Fibroblast of pulmonary artery (primary cell): ENCODE data around the gene LST1.

ENCODE experiments used
- DNase-seq: peaks from one replicate; pipeline ENCODE4 v3.0.0-alpha.2; 2010; ENCODE audit warnings: low read depth
- H3K4me3 ChIP-seq: replicated peaks from 2 replicates; pipeline ENCODE4 v1.5.1; 2011; ENCODE audit warnings: low read depth, mild to moderate bottlenecking, control low read depth, low read length, moderate library complexity
- TF ChIP-seq, protein P1 (sequence below): IDR thresholded peaks from 2 replicates; pipeline ENCODE4 v1.5.1; 2011; ENCODE audit warnings: mild to moderate bottlenecking, control low read depth, low read length, inconsistent platforms; ENCODE audit errors: missing control alignments

The LST1 gene

DNA sequence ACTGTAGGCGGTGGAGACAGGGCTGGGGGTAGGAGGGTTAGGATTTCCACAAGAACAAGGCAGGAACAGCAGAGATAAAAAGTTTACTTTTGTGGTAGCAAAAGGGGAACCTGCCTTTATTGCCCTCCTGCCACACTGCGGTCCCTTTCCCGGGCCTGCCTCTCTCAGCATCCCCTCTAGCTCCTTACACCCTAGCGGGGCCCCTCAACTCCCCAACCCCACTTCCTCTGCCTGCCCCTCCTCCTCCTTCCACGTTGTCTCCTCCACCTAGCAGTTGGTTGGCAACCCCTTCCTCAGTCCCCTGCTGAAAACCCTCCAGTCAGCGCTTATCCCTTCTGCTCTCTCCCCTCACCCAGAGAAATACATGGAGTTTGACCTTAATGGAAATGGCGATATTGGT lies 29.7 kb downstream of the LST1 start:
- no peak for DNase-seq
- no peak overlapping the region for H3K4me3 ChIP-seq
- TF ChIP-seq, protein P1, sequence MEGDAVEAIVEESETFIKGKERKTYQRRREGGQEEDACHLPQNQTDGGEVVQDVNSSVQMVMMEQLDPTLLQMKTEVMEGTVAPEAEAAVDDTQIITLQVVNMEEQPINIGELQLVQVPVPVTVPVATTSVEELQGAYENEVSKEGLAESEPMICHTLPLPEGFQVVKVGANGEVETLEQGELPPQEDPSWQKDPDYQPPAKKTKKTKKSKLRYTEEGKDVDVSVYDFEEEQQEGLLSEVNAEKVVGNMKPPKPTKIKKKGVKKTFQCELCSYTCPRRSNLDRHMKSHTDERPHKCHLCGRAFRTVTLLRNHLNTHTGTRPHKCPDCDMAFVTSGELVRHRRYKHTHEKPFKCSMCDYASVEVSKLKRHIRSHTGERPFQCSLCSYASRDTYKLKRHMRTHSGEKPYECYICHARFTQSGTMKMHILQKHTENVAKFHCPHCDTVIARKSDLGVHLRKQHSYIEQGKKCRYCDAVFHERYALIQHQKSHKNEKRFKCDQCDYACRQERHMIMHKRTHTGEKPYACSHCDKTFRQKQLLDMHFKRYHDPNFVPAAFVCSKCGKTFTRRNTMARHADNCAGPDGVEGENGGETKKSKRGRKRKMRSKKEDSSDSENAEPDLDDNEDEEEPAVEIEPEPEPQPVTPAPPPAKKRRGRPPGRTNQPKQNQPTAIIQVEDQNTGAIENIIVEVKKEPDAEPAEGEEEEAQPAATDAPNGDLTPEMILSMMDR = no peak

DNA sequence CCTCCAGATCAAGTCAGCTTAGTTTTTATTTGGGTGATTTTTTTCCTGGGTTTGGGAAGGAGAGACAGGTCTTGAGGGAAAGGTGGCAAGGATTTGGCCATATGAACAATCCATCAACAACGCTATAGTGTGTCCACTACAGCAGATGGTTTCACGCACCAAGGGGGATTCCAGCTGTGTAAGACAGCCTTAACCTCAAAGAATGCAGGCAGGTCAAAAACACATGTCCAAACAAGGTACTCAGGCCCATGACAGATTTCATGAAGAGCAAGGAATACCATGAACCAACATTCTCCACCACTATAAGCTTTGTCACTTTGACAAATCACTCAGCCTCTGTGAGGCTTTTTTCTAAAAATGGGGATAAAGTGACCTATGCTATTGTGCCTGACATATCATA lies 30.9 kb downstream of the LST1 start:
- no peak for DNase-seq
- H3K4me3 ChIP-seq = no peak overlapping the region
- TF ChIP-seq, protein P1 = no peak

DNA sequence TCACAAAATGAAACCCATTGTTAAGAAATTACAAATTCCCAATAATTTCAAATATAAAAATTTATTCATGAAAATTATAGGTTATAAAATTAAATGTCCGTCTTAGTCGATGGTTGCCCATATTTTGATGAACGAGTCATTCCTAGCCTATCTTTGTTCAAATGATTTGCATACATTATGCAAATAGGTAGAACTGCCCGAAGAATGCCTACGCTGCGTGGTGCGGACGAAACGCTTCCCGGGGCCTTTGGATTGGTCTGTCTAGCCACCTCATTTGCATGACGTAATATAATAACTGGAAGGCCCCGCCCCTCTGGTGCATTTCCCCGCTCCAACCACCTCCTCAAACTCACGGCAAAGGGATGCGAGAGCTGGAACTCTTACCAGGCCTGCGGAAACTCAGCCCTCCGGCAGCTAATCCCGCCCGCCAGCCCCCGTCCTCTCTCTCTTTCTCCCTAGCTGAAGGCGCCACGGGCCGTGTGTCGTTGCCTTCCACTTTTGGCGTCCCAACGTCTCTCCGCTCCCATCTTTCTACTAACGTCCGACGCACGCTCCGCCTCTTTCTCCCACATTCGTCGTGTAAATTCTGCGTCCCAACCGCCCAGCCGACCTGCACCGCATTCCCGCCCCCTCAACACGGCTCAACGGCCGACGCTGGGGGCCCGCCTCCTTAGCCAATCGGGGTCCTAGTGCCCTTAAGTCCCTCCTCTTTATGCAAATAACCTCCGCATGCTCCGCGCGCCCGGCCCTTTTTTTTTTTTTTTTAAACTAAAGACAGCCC lies 33.9 kb downstream of the LST1 start:
- TF ChIP-seq, protein P1 = no peak

DNA sequence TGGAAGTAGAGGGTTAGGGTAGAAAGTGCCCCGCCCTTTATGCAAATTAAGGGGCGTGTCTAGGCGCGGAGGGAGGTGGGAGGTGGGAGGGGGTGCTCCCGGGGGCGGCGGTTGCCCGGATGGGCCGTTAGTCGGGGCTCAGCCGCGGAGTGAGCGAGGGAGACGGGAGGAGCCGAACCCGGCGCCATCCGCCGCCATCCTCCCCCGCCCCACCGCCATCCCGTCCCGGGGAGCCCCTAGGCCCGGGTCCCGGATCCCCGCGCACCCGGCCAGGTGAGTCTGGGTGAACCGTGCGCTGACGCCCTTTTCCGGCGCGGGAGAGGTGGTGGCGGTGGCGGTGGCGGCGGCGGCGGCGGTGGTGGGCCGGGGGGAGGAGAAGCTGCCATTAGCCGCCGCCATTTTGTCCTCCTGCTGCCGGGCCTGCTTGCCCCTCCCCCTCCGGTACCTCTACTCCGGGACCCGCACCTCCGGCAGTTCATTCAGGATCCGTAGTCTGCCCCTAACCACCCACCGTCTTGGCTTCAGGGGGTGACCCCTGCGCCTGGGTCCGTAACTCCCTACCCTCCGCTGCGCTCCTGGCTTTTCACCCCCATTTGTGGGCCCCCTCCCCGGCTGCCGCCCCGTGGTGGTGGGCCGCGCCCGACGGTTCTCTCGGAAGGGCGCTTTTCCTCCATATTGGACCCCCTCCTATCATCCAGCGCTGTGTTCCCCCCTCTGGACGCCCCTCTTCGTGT lies 34.7 kb downstream of the LST1 start, which contains the start of gene PRRC2A:
PRRC2A (plus strand) TSS at position 130 of the 734 bp plus-strand sequence. CDS start 2,075 bp downstream, outside the sequence.
- peak; percentile 61 for DNase-seq
- peak within 1 kb of the TSS; percentile 92 for H3K4me3 ChIP-seq
- TF ChIP-seq, protein P1 = no peak

More for the DNA sequence above, 33.9 kb downstream of the LST1 start:
- DNase-seq = peak; percentile 99
- peak overlapping the region; percentile 92 for H3K4me3 ChIP-seq

DNA sequence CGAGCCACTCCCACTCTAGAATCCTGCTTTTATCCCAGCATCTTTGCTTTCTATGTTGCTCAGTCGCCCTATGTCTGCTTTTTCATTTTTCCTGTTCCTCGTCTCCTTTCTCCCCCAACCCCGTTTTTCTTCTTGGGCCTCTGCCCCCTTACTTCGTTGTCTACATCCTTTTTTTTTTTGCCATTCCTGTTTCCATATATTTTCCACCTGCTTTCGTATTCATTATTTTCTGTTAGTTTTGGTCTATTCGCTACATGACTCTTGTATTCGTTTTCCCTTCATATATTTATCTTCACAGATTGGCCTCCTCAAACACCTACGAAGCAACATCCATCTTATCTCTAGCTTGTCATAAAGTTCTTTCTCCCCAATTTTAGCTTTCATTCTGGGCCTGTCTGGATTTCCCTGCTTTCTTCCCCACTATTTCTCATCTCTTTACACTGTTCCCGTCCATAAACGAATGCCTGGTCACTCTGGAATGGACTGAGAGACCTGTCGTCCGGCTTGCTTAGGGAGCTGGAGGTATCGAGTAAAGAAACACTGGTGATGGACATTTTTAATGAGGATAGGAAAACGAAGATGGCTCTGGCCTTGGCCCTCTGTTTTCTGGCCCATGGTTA lies 35.4 kb downstream of the LST1 start:
- TF ChIP-seq, protein P1 = no peak
- peak overlapping the region; percentile 92 for H3K4me3 ChIP-seq
- no peak for DNase-seq

DNA sequence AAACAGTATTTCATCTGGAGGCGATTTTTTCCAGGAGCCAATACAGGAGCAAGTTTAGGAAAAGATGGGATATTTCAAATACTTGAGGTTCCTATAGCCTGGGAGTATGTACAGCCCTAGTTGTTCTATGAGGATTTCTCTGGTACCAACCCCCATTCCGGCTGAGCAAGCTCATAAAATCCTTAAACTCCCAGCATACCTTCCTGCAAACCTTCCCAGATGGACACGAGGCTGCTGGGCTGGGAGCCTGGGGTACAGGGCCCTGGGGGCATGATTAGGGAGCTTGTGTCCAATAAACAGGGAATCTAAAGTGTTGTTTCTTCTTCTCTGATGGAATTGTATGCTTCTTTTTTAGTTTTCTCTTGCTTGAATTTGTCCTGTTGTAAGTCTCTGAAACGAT lies 35.9 kb downstream of the LST1 start:
- DNase-seq = no peak
- TF ChIP-seq, protein P1 = no peak
- H3K4me3 ChIP-seq = peak overlapping the region; percentile 92
